Mesodermal cell (in vitro differentiated cells): ENCODE data around the gene KHDRBS2.

Source experiments
- H3K27ac ChIP-seq: 2 replicates; pipeline ENCODE4 v1.7.0; 2013; ENCODE audit warnings: mild to moderate bottlenecking, low read depth, low read length, moderate library complexity; ENCODE audit not compliant: severe bottlenecking
- H3K36me3 ChIP-seq: 2 replicates; pipeline ENCODE4 v1.7.1; 2013; ENCODE audit warnings: mild to moderate bottlenecking, low read length, moderate library complexity; ENCODE audit not compliant: control insufficient read depth, insufficient read depth
- H3K4me1 ChIP-seq: one replicate; pipeline ENCODE4 v1.7.1; 2013; ENCODE audit warnings: mild to moderate bottlenecking, low read length; ENCODE audit not compliant: insufficient read depth, control insufficient read depth, poor library complexity, severe bottlenecking
- H3K4me3 ChIP-seq: 2 replicates; pipeline ENCODE4 v1.7.0; 2013; ENCODE audit warnings: low read length, control low read depth, mild to moderate bottlenecking; ENCODE audit not compliant: insufficient read depth, poor library complexity, severe bottlenecking; ENCODE audit errors: extremely low read depth
- H3K9me3 ChIP-seq: 2 replicates; pipeline ENCODE4 v1.7.1; 2013; ENCODE audit warnings: mild to moderate bottlenecking, low read length, moderate library complexity; ENCODE audit not compliant: control insufficient read depth
- WGBS, 2 experiments: methylation state at CpG; one replicate each; pipeline ENCODE4 v1.1.5; 2013; ENCODE audit warnings: missing lambda C conversion rate in 2 of 2; ENCODE audit not compliant: insufficient coverage in 2 of 2; 5-methylcytosine and 5-hydroxymethylcytosine counted together

KHDRBS2 gene

DNA sequence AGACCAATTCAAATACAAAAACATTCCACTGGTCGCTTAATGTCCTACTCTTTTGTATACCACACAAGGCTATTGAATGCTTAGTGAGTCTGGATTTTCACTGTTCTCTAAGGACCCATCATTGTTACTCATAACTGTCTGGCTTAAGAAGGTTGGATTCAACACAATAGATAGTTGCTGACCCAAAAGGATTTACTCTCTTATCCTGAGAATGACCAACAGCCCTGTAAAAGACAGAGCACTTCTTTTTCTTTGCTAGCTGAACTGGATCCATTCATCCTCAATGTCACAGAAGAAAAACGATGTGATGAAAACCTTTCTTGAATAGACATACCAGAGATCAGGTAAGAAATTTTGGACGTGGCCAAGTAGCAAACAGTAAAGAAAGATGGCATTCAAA lies 645.6 kb downstream of the KHDRBS2 start:
- 40 to 76% methylated on average over 1 to 2 of the region's 3 CpGs for WGBS, 2 experiments
- Histone ChIP-seq H3K27ac (no peak overlapping the region), H3K4me1 (no peaks in the 10 kb centered on the region), H3K36me3 (no peaks in the 10 kb centered on the region), H3K9me3 (no peaks in the 10 kb centered on the region), H3K4me3 (no peak overlapping the region)
